K562 (cell line): ENCODE data around the gene PCDHGA5. TPM values are rescaled to one million over a fixed set of nuclear protein-coding genes. Genes with fewer than 3 reads are reported as not detected.

ENCODE experiments used
- FIP1L1 ChIP-seq: fragments of 200-400 bp; formaldehyde crosslinking; IDR thresholded peaks from 2 replicates; pipeline ENCODE4 v1.6.1; 2018; ENCODE audit warnings: mild to moderate bottlenecking, low read depth, low read length; ENCODE audit not compliant: poor library complexity, severe bottlenecking
- NEUROD1 ChIP-seq: fragments of 150-350 bp; IDR thresholded peaks from 2 replicates; pipeline ENCODE4 v1.6.1; 2014; ENCODE audit warnings: borderline replicate concordance, low read length, low read depth; ENCODE audit not compliant: partially characterized antibody
- SIN3A ChIP-seq, 2 experiments: fragments of 150-350 bp in 1 of 2; IDR thresholded peaks; 2 replicates each; pipeline ENCODE4 v1.6.1; 2011 to 2016; ENCODE audit warnings: borderline replicate concordance in 2 of 2, low read depth in 2 of 2, low read length in 2 of 2, mild to moderate bottlenecking in 2 of 2, moderate library complexity in 2 of 2; ENCODE audit not compliant: control insufficient read depth in 1 of 2
- TEAD4 ChIP-seq, 2 experiments: sonication (generic) in 1 of 2; formaldehyde crosslinking in 1 of 2; IDR thresholded peaks; 2 replicates each; pipeline versions ENCODE4 v1.6.1 to v1.8.0; 2012 to 2022; ENCODE audit warnings: borderline replicate concordance in 1 of 2, inconsistent platforms in 1 of 2, low read length in 1 of 2, mild to moderate bottlenecking in 1 of 2, missing genetic modification reagents in 1 of 2
- ZNF263 ChIP-seq: sonication (generic); formaldehyde crosslinking; IDR thresholded peaks from 2 replicates; pipeline ENCODE4 v1.8.0; 2022; ENCODE audit warnings: mild to moderate bottlenecking, missing genetic modification reagents, borderline replicate concordance
- ZNF384 ChIP-seq: IDR thresholded peaks from 2 replicates; pipeline ENCODE4 v1.6.1; 2012; ENCODE audit warnings: low read depth, low read length, improper control_type of control experiment
- polyA plus RNA-seq, 8 experiments: library from polyadenylated mRNA; depleted of rRNA in 4 of 8; stranded (reverse) in 5 of 8; unstranded in 3 of 8; fragments of >200 nt; fragmentation: Nextera tagmentation in 2 of 8; fragmentation: Illumina TruSeq in 1 of 8; extraction: Ambion mirVana in 2 of 8; extraction: Trizol in 1 of 8; gene quantifications; 2 replicates each; pipeline versions ENCODE4 v1.2.1 to v1.2.3, GENCODE V29; 2011 to 2014; ENCODE audit warnings: inconsistent platforms in 1 of 8, missing spikeins in 1 of 8
- total RNA-seq, 7 experiments: library from RNA; depleted of rRNA in 6 of 7; stranded (reverse); fragments of >200 nt in 6 of 7; fragmentation: Illumina TruSeq in 2 of 7; extraction: Trizol in 2 of 7; gene quantifications; 2 replicates each; pipeline versions ENCODE4 v1.2.1 to v1.2.3, GENCODE V29; 2011 to 2021; ENCODE audit warnings: low replicate concordance in 1 of 7
- TF ChIP-seq, protein P1 (sequence below), 2 experiments: fragments of 450-650 bp; IDR thresholded peaks; 2 replicates each; pipeline ENCODE4 v1.6.1; 2016
- TF ChIP-seq, protein P2 (sequence below), 2 experiments: fragments of 450-650 bp; formaldehyde crosslinking in 1 of 2; IDR thresholded peaks; 2 replicates each; pipeline versions ENCODE4 v1.4.0 to v1.6.1; 2014 to 2020; ENCODE audit warnings: mild to moderate bottlenecking in 2 of 2, borderline replicate concordance in 1 of 2, low read depth in 1 of 2
- TF ChIP-seq, protein P3 (sequence below), 2 experiments: fragments of 450-650 bp in 1 of 2; sonication (generic) in 1 of 2; formaldehyde crosslinking in 1 of 2; IDR thresholded peaks in 1 of 2; conservative IDR thresholded peaks in 1 of 2; 2 replicates each; pipeline versions ENCODE4 v1.6.1 to v1.8.1; 2016 to 2023; ENCODE audit warnings: mild to moderate bottlenecking in 2 of 2, moderate library complexity in 2 of 2, inconsistent platforms in 1 of 2, missing genetic modification reagents in 1 of 2

The PCDHGA5 gene
- total and polyA plus RNA-seq, 9 of the 15 experiments (the other 6 are each of a cell fraction or from before 2014, with no cell fraction given) = 0.01 to 0.18 (median 0.12) TPM; not detected in 1

DNA sequence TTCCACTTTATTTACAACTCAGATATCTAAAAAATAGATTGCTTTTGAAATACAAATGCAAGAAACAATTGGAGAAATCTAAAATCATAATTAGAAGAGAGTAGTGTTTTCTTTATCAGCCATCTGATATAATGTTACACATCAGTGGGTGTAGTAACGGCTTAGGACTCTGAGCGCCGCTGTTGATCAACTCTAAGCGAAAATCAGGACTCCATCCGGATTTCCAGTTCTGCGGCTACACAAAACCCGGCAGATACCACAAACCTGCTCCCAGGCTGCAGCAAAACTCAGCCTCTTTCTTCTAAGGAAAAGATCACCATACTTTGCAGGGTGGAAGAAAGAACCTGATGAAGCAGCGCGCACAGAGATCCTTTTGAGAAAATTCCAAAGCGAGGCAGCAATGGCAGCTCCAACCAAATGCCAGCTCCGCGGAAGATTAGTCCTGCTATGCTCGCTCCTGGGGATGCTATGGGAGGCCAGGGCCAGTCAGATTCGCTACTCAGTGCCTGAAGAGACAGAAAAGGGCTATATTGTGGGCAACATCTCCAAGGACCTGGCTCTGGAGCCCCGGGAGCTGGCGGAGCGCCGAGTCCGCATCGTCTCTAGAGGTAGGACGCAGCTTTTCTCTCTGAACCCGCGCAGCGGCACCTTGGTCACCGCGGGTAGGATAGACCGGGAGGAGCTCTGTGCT, 38.7 kb downstream of the PCDHGA5 start, which contains the start of gene PCDHGA9 (continued):
- TF ChIP-seq, protein P1, sequence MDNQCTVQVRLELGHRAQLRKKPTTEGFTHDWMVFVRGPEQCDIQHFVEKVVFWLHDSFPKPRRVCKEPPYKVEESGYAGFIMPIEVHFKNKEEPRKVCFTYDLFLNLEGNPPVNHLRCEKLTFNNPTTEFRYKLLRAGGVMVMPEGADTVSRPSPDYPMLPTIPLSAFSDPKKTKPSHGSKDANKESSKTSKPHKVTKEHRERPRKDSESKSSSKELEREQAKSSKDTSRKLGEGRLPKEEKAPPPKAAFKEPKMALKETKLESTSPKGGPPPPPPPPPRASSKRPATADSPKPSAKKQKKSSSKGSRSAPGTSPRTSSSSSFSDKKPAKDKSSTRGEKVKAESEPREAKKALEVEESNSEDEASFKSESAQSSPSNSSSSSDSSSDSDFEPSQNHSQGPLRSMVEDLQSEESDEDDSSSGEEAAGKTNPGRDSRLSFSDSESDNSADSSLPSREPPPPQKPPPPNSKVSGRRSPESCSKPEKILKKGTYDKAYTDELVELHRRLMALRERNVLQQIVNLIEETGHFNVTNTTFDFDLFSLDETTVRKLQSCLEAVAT (IDR thresholded peaks at IDR 0.05) = no peak
- TF ChIP-seq SIN3A (IDR thresholded peaks at IDR 0.05; ENCODE audit: borderline replicate concordance in 2 of 2, control insufficient read depth in 1 of 2, low read depth in 2 of 2, low read length in 2 of 2) (no peak), ZNF384 (no peak), ZNF263 (CRISPR knock-in tag) (no peak), TEAD4 (IDR thresholded peaks at IDR 0.05; ENCODE audit: low read length) (no peak), TEAD4 (CRISPR knock-in tag; IDR thresholded peaks at IDR 0.05; ENCODE audit: borderline replicate concordance) (no peak), NEUROD1 (no peak), FIP1L1 (no peak)
- TF ChIP-seq, protein P2, sequence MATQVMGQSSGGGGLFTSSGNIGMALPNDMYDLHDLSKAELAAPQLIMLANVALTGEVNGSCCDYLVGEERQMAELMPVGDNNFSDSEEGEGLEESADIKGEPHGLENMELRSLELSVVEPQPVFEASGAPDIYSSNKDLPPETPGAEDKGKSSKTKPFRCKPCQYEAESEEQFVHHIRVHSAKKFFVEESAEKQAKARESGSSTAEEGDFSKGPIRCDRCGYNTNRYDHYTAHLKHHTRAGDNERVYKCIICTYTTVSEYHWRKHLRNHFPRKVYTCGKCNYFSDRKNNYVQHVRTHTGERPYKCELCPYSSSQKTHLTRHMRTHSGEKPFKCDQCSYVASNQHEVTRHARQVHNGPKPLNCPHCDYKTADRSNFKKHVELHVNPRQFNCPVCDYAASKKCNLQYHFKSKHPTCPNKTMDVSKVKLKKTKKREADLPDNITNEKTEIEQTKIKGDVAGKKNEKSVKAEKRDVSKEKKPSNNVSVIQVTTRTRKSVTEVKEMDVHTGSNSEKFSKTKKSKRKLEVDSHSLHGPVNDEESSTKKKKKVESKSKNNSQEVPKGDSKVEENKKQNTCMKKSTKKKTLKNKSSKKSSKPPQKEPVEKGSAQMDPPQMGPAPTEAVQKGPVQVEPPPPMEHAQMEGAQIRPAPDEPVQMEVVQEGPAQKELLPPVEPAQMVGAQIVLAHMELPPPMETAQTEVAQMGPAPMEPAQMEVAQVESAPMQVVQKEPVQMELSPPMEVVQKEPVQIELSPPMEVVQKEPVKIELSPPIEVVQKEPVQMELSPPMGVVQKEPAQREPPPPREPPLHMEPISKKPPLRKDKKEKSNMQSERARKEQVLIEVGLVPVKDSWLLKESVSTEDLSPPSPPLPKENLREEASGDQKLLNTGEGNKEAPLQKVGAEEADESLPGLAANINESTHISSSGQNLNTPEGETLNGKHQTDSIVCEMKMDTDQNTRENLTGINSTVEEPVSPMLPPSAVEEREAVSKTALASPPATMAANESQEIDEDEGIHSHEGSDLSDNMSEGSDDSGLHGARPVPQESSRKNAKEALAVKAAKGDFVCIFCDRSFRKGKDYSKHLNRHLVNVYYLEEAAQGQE (IDR thresholded peaks at IDR 0.05; ENCODE audit: borderline replicate concordance) = peak; percentile 19; the same call in 1 of the 2 replicates
- TF ChIP-seq, protein P2 (CRISPR knock-in tag; IDR thresholded peaks at IDR 0.05; ENCODE audit: low read depth) = no peak
- TF ChIP-seq, protein P3, sequence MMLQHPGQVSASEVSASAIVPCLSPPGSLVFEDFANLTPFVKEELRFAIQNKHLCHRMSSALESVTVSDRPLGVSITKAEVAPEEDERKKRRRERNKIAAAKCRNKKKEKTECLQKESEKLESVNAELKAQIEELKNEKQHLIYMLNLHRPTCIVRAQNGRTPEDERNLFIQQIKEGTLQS (IDR thresholded peaks at IDR 0.05) = no peak
- TF ChIP-seq, protein P3 (CRISPR knock-in tag; conservative IDR thresholded peaks at IDR 0.05) = no peak
- TF ChIP-seq, all 486 proteins: peak for 5
